H9 (cell line): ENCODE measurements around the gene RGS14. TPM values are rescaled to one million over a fixed set of nuclear protein-coding genes. Genes with fewer than 3 reads are reported as not detected.

Source experiments
- DNase-seq: peaks from one replicate; pipeline ENCODE4 v3.0.0-alpha.2; 2017
- H2AFZ ChIP-seq: one replicate; pipeline ENCODE4 v1.6.1; 2013; ENCODE audit warnings: mild to moderate bottlenecking, low read length, control low read depth, moderate library complexity
- H2AK5ac ChIP-seq: 2 replicates; pipeline ENCODE4 v1.6.1; 2013; ENCODE audit warnings: low read length, control low read depth, mixed read lengths; ENCODE audit not compliant: insufficient read length
- H2BK120ac ChIP-seq: one replicate; pipeline ENCODE4 v1.6.1; 2013; ENCODE audit warnings: low read depth, mild to moderate bottlenecking, low read length, control low read depth, inconsistent platforms; ENCODE audit not compliant: poor library complexity, severe bottlenecking
- H2BK12ac ChIP-seq: 2 replicates; pipeline ENCODE4 v1.6.1; 2013; ENCODE audit warnings: low read length, control low read depth, mixed read lengths, low read depth; ENCODE audit not compliant: insufficient read length
- H2BK15ac ChIP-seq: 2 replicates; pipeline ENCODE4 v1.6.1; 2013; ENCODE audit warnings: low read depth, low read length, control low read depth
- H2BK20ac ChIP-seq: one replicate; pipeline ENCODE4 v1.6.1; 2013; ENCODE audit warnings: low read depth, mild to moderate bottlenecking, low read length, control low read depth, inconsistent platforms; ENCODE audit not compliant: poor library complexity, severe bottlenecking
- H2BK5ac ChIP-seq: 2 replicates; pipeline ENCODE4 v1.6.1; 2013; ENCODE audit warnings: low read length, control low read depth, mixed read lengths; ENCODE audit not compliant: insufficient read length
- H3K14ac ChIP-seq: 2 replicates; pipeline ENCODE4 v1.6.1; 2013; ENCODE audit warnings: low read length, control low read depth; ENCODE audit not compliant: insufficient read depth
- H3K18ac ChIP-seq: 2 replicates; pipeline ENCODE4 v1.6.1; 2013; ENCODE audit warnings: low read depth, mild to moderate bottlenecking, mixed read lengths, low read length, control low read depth; ENCODE audit not compliant: insufficient read length
- H3K23ac ChIP-seq: 2 replicates; pipeline ENCODE4 v1.6.1; 2013; ENCODE audit warnings: low read length, control low read depth, mixed read lengths, low read depth; ENCODE audit not compliant: insufficient read length
- H3K23me2 ChIP-seq: 2 replicates; pipeline ENCODE4 v1.6.1; 2013; ENCODE audit warnings: low read depth, mild to moderate bottlenecking, mixed read lengths, low read length, control low read depth; ENCODE audit not compliant: insufficient read length, poor library complexity, severe bottlenecking
- H3K27ac ChIP-seq: 2 replicates; pipeline ENCODE4 v1.5.1; 2013; ENCODE audit warnings: low read length, control low read depth, mixed read lengths, low read depth; ENCODE audit not compliant: insufficient read length
- H3K27me3 ChIP-seq: 2 replicates; pipeline ENCODE4 v1.6.1; 2013; ENCODE audit warnings: low read length, control low read depth, inconsistent platforms; ENCODE audit not compliant: insufficient read depth
- H3K4ac ChIP-seq: 2 replicates; pipeline ENCODE4 v1.6.1; 2013; ENCODE audit warnings: low read depth, mild to moderate bottlenecking, control low read depth, inconsistent platforms, low read length, moderate library complexity
- H3K4me1 ChIP-seq: 2 replicates; pipeline ENCODE4 v1.6.1; 2013; ENCODE audit warnings: low read length, control low read depth, inconsistent platforms; ENCODE audit not compliant: insufficient read depth
- H3K4me2 ChIP-seq: 2 replicates; pipeline ENCODE4 v1.6.1; 2013; ENCODE audit warnings: low read length, control low read depth, mixed read lengths; ENCODE audit not compliant: insufficient read length, insufficient read depth
- H3K56ac ChIP-seq: 2 replicates; pipeline ENCODE4 v1.6.1; 2013; ENCODE audit warnings: low read depth, mild to moderate bottlenecking, mixed read lengths, low read length, control low read depth; ENCODE audit not compliant: insufficient read length
- H3K79me1 ChIP-seq: 2 replicates; pipeline ENCODE4 v1.6.1; 2013; ENCODE audit warnings: low read depth, mild to moderate bottlenecking, moderate library complexity, low read length, control low read depth, inconsistent platforms; ENCODE audit not compliant: insufficient read depth, poor library complexity, severe bottlenecking
- H3K79me2 ChIP-seq: 2 replicates; pipeline ENCODE4 v1.6.1; 2013; ENCODE audit warnings: low read length, control low read depth, inconsistent platforms; ENCODE audit not compliant: insufficient read depth
- H3K9ac ChIP-seq: 2 replicates; pipeline ENCODE4 v1.6.1; 2013; ENCODE audit warnings: low read length, control low read depth, mixed read lengths; ENCODE audit not compliant: insufficient read length; ENCODE audit errors: extremely low read depth
- H3K9me3 ChIP-seq: one replicate; pipeline ENCODE4 v1.6.1; 2013; ENCODE audit warnings: low read depth, low read length, inconsistent platforms; ENCODE audit not compliant: control insufficient read depth
- H3T11ph ChIP-seq: one replicate; pipeline ENCODE4 v1.6.1; 2013; ENCODE audit warnings: mild to moderate bottlenecking, low read length, control low read depth, inconsistent platforms
- H4K20me1 ChIP-seq: one replicate; pipeline ENCODE4 v1.6.1; 2013; ENCODE audit not compliant: control insufficient read depth, insufficient read length, insufficient read depth
- H4K5ac ChIP-seq: 2 replicates; pipeline ENCODE4 v1.6.1; 2013; ENCODE audit warnings: low read depth, mild to moderate bottlenecking, mixed read lengths, low read length, control low read depth; ENCODE audit not compliant: insufficient read length
- H4K8ac ChIP-seq: replicated peaks from 2 replicates; pipeline ENCODE4 v1.6.1; 2013; ENCODE audit warnings: low read length, control low read depth, mixed read lengths, low read depth; ENCODE audit not compliant: insufficient read length
- H4K91ac ChIP-seq: 2 replicates; pipeline ENCODE4 v1.6.1; 2013; ENCODE audit warnings: low read depth, mild to moderate bottlenecking, moderate library complexity, mixed read lengths, low read length, control low read depth; ENCODE audit not compliant: insufficient read length
- H3K27ac Mint-ChIP-seq, 3 experiments: 2 replicates in 2 of 3; 3 replicates in 1 of 3; pipeline ENCODE4 v1.8.0; 2020 to 2021; ENCODE audit warnings: mixed read lengths in 3 of 3, mild to moderate bottlenecking in 1 of 3, moderate library complexity in 1 of 3
- H3K27me3 Mint-ChIP-seq: 2 replicates; pipeline ENCODE4 v1.8.0; 2021; ENCODE audit warnings: low read depth, mild to moderate bottlenecking, moderate library complexity, mixed read lengths
- H3K36me3 Mint-ChIP-seq, 3 experiments: 2 replicates in 2 of 3; 3 replicates in 1 of 3; pipeline ENCODE4 v1.8.0; 2020 to 2021; ENCODE audit warnings: low read depth in 3 of 3, mixed read lengths in 3 of 3; ENCODE audit not compliant: insufficient read depth in 1 of 3
- H3K4me1 Mint-ChIP-seq, 2 experiments: 2 replicates each; pipeline ENCODE4 v1.8.0; 2020; ENCODE audit warnings: mixed read lengths in 2 of 2
- H3K4me3 Mint-ChIP-seq, 2 experiments: 2 replicates in 1 of 2; 3 replicates in 1 of 2; pipeline ENCODE4 v1.8.0; 2020 to 2021; ENCODE audit warnings: mild to moderate bottlenecking in 2 of 2, mixed read lengths in 2 of 2, moderate library complexity in 1 of 2
- H3K9me3 Mint-ChIP-seq, 2 experiments: 2 replicates in 1 of 2; 3 replicates in 1 of 2; pipeline ENCODE4 v1.8.0; 2020; ENCODE audit warnings: mild to moderate bottlenecking in 2 of 2, mixed read lengths in 2 of 2, moderate library complexity in 1 of 2
- WGBS: extraction: QIAGEN DNeasy Blood & Tissue Kit; methylation state at CpG from one replicate; pipeline ENCODE4 v1.1.7; 2013; ENCODE audit warnings: missing lambda C conversion rate, low lambda C conversion rate, mixed read lengths; ENCODE audit not compliant: insufficient read length; ENCODE audit errors: extremely low coverage; 5-methylcytosine and 5-hydroxymethylcytosine counted together
- total RNA-seq: library from RNA; stranded (reverse); gene quantifications from 2 replicates; pipeline ENCODE4 v1.2.1, GENCODE V29; 2021
- TF ChIP-seq, protein P1 (sequence below): fragments of 200-600 bp; sonication (generic); conservative IDR thresholded peaks from 3 replicates; pipeline ENCODE4 v1.8.0; 2021; ENCODE audit warnings: antibody characterized with exemption, mild to moderate bottlenecking

RGS14 gene
- total RNA-seq, 1 experiment from 2014 or later, result 12.3 TPM

DNA sequence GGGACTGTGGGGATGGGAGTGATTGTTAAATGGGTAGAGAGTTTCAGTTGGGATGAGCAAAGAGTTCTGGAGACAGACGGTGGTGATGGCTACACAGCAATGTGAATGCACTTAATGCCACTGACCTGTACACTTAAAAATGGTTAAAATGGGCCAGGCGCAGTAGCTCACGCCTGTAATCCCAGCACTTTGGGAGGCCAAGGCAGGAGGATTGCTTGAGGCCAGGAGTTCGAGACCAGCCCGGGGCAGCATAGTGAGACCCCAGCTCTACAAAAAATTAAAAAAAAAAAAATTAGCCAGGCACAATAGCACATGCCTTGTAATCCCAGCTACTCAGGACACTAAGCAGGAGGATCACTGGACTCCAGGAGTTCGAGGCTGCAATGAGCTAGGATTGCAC, 13.9 kb upstream of the RGS14 start:
- TF ChIP-seq, protein P1, sequence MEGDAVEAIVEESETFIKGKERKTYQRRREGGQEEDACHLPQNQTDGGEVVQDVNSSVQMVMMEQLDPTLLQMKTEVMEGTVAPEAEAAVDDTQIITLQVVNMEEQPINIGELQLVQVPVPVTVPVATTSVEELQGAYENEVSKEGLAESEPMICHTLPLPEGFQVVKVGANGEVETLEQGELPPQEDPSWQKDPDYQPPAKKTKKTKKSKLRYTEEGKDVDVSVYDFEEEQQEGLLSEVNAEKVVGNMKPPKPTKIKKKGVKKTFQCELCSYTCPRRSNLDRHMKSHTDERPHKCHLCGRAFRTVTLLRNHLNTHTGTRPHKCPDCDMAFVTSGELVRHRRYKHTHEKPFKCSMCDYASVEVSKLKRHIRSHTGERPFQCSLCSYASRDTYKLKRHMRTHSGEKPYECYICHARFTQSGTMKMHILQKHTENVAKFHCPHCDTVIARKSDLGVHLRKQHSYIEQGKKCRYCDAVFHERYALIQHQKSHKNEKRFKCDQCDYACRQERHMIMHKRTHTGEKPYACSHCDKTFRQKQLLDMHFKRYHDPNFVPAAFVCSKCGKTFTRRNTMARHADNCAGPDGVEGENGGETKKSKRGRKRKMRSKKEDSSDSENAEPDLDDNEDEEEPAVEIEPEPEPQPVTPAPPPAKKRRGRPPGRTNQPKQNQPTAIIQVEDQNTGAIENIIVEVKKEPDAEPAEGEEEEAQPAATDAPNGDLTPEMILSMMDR, result no peak
- H2AK5ac ChIP-seq, result no peak overlapping the region
- H3K4ac ChIP-seq, result no peak overlapping the region
- Mint-ChIP-seq H3K9me3 (no peaks in the 10 kb centered on the region), H3K36me3 (peaks cover 10 to 37% (median 35%) of the 10 kb centered on the region in 3 experiments; a peak in 6 of 7 replicates), H3K27ac (no peak overlapping the region), H3K4me3 (no peak overlapping the region), H3K27me3 (no peaks in the 10 kb centered on the region; the same call in 1 of the 2 replicates), H3K4me1 (peaks cover 0 to 11% of the 10 kb centered on the region in 2 experiments; a peak in 2 of 4 replicates)
- H3K56ac ChIP-seq, result no peak overlapping the region
- WGBS, result no CpG with 5 or more reads among the region's 6 CpGs
- H3K14ac ChIP-seq, result no peak overlapping the region
- no peaks in the 10 kb centered on the region for H3K27me3 ChIP-seq
- no peak overlapping the region for H2BK12ac ChIP-seq
- no peak overlapping the region for H3T11ph ChIP-seq
- H3K9ac ChIP-seq, result no peak overlapping the region
- H3K23me2 ChIP-seq, result no peaks in the 10 kb centered on the region
- H4K8ac ChIP-seq, result no peak overlapping the region
- no peak overlapping the region for H2BK120ac ChIP-seq
- H3K79me1 ChIP-seq, result no peaks in the 10 kb centered on the region
- H2BK15ac ChIP-seq, result no peak overlapping the region
- H3K18ac ChIP-seq, result no peak overlapping the region
- DNase-seq, result no peak
- no peak overlapping the region for H2BK5ac ChIP-seq
- H4K5ac ChIP-seq, result no peak overlapping the region
- H4K91ac ChIP-seq, result no peak overlapping the region
- no peak overlapping the region for H2BK20ac ChIP-seq
- no peak overlapping the region for H2AFZ ChIP-seq
- no peaks in the 10 kb centered on the region for H3K9me3 ChIP-seq
- H3K4me1 ChIP-seq, result peaks cover 6% of the 10 kb centered on the region; the same call in 1 of the 2 replicates
- H4K20me1 ChIP-seq, result no peaks in the 10 kb centered on the region
- H3K23ac ChIP-seq, result no peak overlapping the region
- H3K79me2 ChIP-seq, result peaks cover 7% of the 10 kb centered on the region; the same call in 1 of the 2 replicates
- no peak overlapping the region for H3K4me2 ChIP-seq
- H3K27ac ChIP-seq, result no peak overlapping the region
